Measurements from ENCODE around the gene SLC17A7. TPM values are rescaled to one million over a fixed set of nuclear protein-coding genes. Genes with fewer than 3 reads are reported as not detected.

Gene SLC17A7
- total and polyA plus RNA-seq, 2 of the 13 experiments (the other 11 are each of a cell fraction or from before 2014, with no cell fraction given), result 0.32 TPM; not detected in 1

DNA sequence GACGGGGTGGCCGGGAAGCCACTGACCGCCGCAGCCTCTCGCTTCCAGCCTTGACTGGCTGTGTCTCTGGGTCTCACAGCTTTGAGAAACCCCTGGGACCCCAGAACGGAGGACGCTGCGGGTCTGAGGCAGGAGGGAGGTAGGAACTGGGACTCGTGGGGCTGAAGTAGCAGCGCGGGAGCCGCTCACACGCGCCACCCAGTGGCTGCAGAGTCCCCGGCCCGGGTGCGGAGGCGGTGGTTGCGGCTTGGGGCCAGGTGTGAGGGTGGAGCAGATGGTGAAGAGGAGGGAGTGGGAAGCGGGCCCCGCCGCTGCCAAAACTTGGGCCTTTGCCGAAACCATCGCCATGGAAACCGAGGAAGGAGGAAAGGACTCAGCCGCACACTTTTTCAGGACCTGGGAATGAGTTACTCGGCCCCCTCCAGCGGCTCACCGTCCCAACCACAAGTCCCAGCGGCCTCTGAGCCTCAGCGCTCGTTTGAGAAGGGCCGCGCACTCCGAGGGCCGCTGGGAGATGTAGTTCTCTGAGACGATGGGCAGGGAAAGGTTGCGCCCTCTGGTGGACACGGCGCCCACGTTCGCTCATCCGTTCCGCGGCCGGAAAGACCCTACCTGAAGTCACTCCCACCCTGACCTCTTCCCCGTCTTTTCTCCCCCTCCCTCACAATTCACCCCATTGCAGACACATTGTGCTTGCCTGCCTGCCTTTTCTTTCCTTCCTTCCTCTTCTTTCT is 2.2 kb upstream of the SLC17A7 start (continued):
- TF ChIP-seq, protein P1, sequence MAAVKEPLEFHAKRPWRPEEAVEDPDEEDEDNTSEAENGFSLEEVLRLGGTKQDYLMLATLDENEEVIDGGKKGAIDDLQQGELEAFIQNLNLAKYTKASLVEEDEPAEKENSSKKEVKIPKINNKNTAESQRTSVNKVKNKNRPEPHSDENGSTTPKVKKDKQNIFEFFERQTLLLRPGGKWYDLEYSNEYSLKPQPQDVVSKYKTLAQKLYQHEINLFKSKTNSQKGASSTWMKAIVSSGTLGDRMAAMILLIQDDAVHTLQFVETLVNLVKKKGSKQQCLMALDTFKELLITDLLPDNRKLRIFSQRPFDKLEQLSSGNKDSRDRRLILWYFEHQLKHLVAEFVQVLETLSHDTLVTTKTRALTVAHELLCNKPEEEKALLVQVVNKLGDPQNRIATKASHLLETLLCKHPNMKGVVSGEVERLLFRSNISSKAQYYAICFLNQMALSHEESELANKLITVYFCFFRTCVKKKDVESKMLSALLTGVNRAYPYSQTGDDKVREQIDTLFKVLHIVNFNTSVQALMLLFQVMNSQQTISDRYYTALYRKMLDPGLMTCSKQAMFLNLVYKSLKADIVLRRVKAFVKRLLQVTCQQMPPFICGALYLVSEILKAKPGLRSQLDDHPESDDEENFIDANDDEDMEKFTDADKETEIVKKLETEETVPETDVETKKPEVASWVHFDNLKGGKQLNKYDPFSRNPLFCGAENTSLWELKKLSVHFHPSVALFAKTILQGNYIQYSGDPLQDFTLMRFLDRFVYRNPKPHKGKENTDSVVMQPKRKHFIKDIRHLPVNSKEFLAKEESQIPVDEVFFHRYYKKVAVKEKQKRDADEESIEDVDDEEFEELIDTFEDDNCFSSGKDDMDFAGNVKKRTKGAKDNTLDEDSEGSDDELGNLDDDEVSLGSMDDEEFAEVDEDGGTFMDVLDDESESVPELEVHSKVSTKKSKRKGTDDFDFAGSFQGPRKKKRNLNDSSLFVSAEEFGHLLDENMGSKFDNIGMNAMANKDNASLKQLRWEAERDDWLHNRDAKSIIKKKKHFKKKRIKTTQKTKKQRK (IDR thresholded peaks at IDR 0.05; ENCODE audit: low read length), result no peak
- TF ChIP-seq ZFP62 (CRISPR knock-in tag; IDR thresholded peaks at IDR 0.05) (peak; percentile 93; the same call in 1 of the 2 replicates), MYC (CRISPR knock-in tag; IDR thresholded peaks at IDR 0.05; ENCODE audit: borderline replicate concordance) (peak; percentile 77), POGZ (CRISPR knock-in tag; IDR thresholded peaks at IDR 0.05) (peak; percentile 25; the same call in 1 of the 2 replicates), SP1 (IDR thresholded peaks at IDR 0.05) (no peak), SP1 (CRISPR knock-in tag; IDR thresholded peaks at IDR 0.05) (peak; percentile 43; the same call in 1 of the 2 replicates), TBP (CRISPR knock-in tag; IDR thresholded peaks at IDR 0.05) (peak; percentile 99), LCORL (IDR thresholded peaks at IDR 0.05) (no peak), LCORL (CRISPR knock-in tag; IDR thresholded peaks at IDR 0.05) (peak; percentile 61), ZNF331 (CRISPR knock-in tag; IDR thresholded peaks at IDR 0.05) (peak; percentile 11; the same call in 1 of the 2 replicates), TCF7L2 (IDR thresholded peaks at IDR 0.05; ENCODE audit: low read depth, low read length) (no peak), ISX (CRISPR knock-in tag; conservative IDR thresholded peaks at IDR 0.05) (no peak), ZNF672 (CRISPR knock-in tag; IDR thresholded peaks at IDR 0.05) (no peak), ZNF772 (CRISPR knock-in tag; IDR thresholded peaks at IDR 0.05) (0 out of 2 replicates have a peak, but pooled peaks have one; percentile 38), YY1 (IDR thresholded peaks at IDR 0.05; ENCODE audit: insufficient read depth, insufficient replicate concordance, low read depth, low read length) (peak; percentile 64)
- TF ChIP-seq, protein P2, sequence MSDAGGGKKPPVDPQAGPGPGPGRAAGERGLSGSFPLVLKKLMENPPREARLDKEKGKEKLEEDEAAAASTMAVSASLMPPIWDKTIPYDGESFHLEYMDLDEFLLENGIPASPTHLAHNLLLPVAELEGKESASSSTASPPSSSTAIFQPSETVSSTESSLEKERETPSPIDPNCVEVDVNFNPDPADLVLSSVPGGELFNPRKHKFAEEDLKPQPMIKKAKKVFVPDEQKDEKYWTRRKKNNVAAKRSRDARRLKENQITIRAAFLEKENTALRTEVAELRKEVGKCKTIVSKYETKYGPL (CRISPR knock-in tag; IDR thresholded peaks at IDR 0.05), result no peak
- TF ChIP-seq, protein P3, sequence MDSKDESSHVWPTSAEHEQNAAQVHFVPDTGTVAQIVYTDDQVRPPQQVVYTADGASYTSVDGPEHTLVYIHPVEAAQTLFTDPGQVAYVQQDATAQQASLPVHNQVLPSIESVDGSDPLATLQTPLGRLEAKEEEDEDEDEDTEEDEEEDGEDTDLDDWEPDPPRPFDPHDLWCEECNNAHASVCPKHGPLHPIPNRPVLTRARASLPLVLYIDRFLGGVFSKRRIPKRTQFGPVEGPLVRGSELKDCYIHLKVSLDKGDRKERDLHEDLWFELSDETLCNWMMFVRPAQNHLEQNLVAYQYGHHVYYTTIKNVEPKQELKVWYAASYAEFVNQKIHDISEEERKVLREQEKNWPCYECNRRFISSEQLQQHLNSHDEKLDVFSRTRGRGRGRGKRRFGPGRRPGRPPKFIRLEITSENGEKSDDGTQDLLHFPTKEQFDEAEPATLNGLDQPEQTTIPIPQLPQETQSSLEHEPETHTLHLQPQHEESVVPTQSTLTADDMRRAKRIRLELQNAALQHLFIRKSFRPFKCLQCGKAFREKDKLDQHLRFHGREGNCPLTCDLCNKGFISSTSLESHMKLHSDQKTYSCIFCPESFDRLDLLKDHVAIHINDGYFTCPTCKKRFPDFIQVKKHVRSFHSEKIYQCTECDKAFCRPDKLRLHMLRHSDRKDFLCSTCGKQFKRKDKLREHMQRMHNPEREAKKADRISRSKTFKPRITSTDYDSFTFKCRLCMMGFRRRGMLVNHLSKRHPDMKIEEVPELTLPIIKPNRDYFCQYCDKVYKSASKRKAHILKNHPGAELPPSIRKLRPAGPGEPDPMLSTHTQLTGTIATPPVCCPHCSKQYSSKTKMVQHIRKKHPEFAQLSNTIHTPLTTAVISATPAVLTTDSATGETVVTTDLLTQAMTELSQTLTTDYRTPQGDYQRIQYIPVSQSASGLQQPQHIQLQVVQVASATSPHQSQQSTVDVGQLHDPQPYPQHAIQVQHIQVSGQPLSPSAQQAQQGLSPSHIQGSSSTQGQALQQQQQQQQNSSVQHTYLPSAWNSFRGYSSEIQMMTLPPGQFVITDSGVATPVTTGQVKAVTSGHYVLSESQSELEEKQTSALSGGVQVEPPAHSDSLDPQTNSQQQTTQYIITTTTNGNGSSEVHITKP (CRISPR knock-in tag; IDR thresholded peaks at IDR 0.05; ENCODE audit: low read depth), result peak; percentile 60; the same call in 1 of the 2 replicates
- TF ChIP-seq, protein P4, sequence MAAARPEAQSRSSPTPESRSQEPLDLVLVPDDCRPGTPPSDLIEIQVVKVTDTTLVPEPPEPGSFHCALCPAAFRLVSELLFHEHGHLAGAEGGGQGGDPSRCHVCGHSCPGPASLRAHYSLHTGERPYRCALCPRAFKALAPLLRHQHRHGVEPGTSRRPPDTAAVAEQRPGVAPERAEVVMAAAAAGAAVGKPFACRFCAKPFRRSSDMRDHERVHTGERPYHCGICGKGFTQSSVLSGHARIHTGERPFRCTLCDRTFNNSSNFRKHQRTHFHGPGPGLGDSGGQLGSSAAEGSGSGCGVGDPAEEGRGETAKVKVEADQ (CRISPR knock-in tag; IDR thresholded peaks at IDR 0.05; ENCODE audit: borderline replicate concordance), result peak; percentile 65; the same call in 1 of the 2 replicates
- TF ChIP-seq, protein P5, sequence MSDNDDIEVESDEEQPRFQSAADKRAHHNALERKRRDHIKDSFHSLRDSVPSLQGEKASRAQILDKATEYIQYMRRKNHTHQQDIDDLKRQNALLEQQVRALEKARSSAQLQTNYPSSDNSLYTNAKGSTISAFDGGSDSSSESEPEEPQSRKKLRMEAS (IDR thresholded peaks at IDR 0.05), result peak; percentile 81; the same call in 1 of the 2 replicates
- TF ChIP-seq, protein P6, sequence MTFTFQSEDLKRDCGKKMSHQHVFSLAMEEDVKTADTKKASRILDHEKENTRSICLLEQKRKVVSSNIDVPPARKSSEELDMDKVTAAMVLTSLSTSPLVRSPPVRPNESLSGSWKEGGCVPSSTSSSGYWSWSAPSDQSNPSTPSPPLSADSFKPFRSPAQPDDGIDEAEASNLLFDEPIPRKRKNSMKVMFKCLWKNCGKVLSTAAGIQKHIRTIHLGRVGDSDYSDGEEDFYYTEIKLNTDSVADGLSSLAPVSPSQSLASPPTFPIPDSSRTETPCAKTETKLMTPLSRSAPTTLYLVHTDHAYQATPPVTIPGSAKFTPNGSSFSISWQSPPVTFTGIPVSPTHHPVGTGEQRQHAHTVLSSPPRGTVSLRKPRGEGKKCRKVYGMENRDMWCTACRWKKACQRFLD (CRISPR knock-in tag; IDR thresholded peaks at IDR 0.05; ENCODE audit: borderline replicate concordance), result peak; percentile 86; the same call in 1 of the 2 replicates
